Loucy (cell line): ENCODE data around the gene XPNPEP2.
"Not testable (repeated sequence)": the region's sequence is repeated elsewhere in the genome, so short reads cannot be mapped to it uniquely, and the experiment has no call there.

Source experiments
- H2AFZ ChIP-seq: fragments of 200-600 bp; sonication (generic); 2 replicates; pipeline ENCODE4 v1.6.0; 2016; ENCODE audit warnings: antibody characterized with exemption, mild to moderate bottlenecking, low read length, moderate library complexity
- H3F3A ChIP-seq: fragments of 200-600 bp; 2 replicates; pipeline ENCODE4 v1.6.0; 2016; ENCODE audit warnings: antibody characterized with exemption, low read depth, mild to moderate bottlenecking
- H3K27me3 ChIP-seq: fragments of 200-600 bp; sonication (generic); 2 replicates; pipeline ENCODE4 v1.6.1; 2014; ENCODE audit warnings: low read length, mild to moderate bottlenecking; ENCODE audit not compliant: insufficient read depth, poor library complexity, severe bottlenecking
- H3K36me3 ChIP-seq: fragments of 200-600 bp; sonication (generic); 2 replicates; pipeline ENCODE4 v1.6.1; 2016; ENCODE audit warnings: low read length; ENCODE audit not compliant: insufficient read depth
- H3K4me1 ChIP-seq: fragments of 200-600 bp; sonication (generic); 2 replicates; pipeline ENCODE4 v1.5.1; 2014; ENCODE audit warnings: low read length, mild to moderate bottlenecking; ENCODE audit not compliant: insufficient read depth, poor library complexity, severe bottlenecking
- H3K4me2 ChIP-seq: fragments of 200-600 bp; sonication (generic); 2 replicates; pipeline ENCODE4 v1.6.0; 2014; ENCODE audit warnings: antibody characterized with exemption, low read length, low read depth, mild to moderate bottlenecking; ENCODE audit not compliant: poor library complexity, severe bottlenecking
- H3K4me3 ChIP-seq: fragments of 200-600 bp; sonication (generic); 2 replicates; pipeline ENCODE4 v1.5.1; 2014; ENCODE audit warnings: low read length, mild to moderate bottlenecking, mixed read lengths; ENCODE audit not compliant: poor library complexity, severe bottlenecking
- H3K79me2 ChIP-seq: fragments of 200-600 bp; sonication (generic); 2 replicates; pipeline ENCODE4 v1.6.1; 2014; ENCODE audit warnings: low read length; ENCODE audit not compliant: insufficient read depth
- H3K9ac ChIP-seq: fragments of 200-600 bp; sonication (generic); 2 replicates; pipeline ENCODE4 v1.6.0; 2014; ENCODE audit warnings: mild to moderate bottlenecking, low read depth, low read length, moderate library complexity; ENCODE audit not compliant: poor library complexity, severe bottlenecking
- H3K9me2 ChIP-seq: fragments of 200-600 bp; sonication (generic); replicated peaks from 2 replicates; pipeline ENCODE4 v1.6.1; 2016; ENCODE audit warnings: low read depth, low read length, mixed read lengths
- H3K9me3 ChIP-seq: fragments of 200-600 bp; sonication (generic); 2 replicates; pipeline ENCODE4 v1.6.1; 2014; ENCODE audit warnings: mild to moderate bottlenecking, antibody characterized with exemption, low read length, low read depth; ENCODE audit not compliant: insufficient read depth
- H4K20me1 ChIP-seq: fragments of 200-600 bp; sonication (generic); 2 replicates; pipeline ENCODE4 v1.6.0; 2014; ENCODE audit warnings: antibody characterized with exemption, low read length, mild to moderate bottlenecking; ENCODE audit not compliant: insufficient read depth, poor library complexity, severe bottlenecking
- EZH2phosphoT487 ChIP-seq: fragments of 200-600 bp; IDR thresholded peaks from 2 replicates; pipeline ENCODE4 v1.6.1; 2018; ENCODE audit warnings: antibody characterized with exemption, mild to moderate bottlenecking, moderate library complexity, borderline replicate concordance
- TF ChIP-seq, protein P1 (sequence below): fragments of 200-600 bp; sonication (generic); conservative IDR thresholded peaks from 2 replicates; pipeline ENCODE4 v1.5.1; 2014; ENCODE audit warnings: mild to moderate bottlenecking, antibody characterized with exemption, low read length

The XPNPEP2 gene

DNA sequence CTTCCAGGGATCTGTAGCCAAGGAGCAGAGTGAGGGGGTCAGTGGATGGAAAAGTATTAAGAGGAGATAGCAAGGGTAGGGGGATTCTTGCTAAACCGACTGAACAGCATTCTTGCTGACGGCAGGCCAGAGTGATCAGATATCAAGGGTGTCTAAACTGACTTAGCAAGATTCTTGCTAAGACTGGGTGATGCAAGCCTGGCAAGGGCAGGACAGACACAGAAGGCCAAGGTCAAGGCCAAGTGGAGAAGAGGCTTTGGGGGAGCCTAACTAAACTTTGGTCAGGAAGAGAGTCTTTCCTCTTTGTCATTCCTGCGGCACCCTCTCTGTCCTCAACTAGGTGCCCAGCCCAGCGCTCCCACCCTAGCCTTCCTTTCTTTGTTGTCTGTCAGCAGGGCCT lies 799 bp downstream of the XPNPEP2 start:
- no peaks in the 10 kb centered on the region for H3F3A ChIP-seq
- no peak overlapping the region for H3K9ac ChIP-seq
- H3K27me3 ChIP-seq, result no peaks in the 10 kb centered on the region
- H3K79me2 ChIP-seq, result no peaks in the 10 kb centered on the region
- TF ChIP-seq, protein P1, sequence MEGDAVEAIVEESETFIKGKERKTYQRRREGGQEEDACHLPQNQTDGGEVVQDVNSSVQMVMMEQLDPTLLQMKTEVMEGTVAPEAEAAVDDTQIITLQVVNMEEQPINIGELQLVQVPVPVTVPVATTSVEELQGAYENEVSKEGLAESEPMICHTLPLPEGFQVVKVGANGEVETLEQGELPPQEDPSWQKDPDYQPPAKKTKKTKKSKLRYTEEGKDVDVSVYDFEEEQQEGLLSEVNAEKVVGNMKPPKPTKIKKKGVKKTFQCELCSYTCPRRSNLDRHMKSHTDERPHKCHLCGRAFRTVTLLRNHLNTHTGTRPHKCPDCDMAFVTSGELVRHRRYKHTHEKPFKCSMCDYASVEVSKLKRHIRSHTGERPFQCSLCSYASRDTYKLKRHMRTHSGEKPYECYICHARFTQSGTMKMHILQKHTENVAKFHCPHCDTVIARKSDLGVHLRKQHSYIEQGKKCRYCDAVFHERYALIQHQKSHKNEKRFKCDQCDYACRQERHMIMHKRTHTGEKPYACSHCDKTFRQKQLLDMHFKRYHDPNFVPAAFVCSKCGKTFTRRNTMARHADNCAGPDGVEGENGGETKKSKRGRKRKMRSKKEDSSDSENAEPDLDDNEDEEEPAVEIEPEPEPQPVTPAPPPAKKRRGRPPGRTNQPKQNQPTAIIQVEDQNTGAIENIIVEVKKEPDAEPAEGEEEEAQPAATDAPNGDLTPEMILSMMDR, result no peak
- TF ChIP-seq EZH2phosphoT487, result no peak
- H3K9me3 ChIP-seq, result no peaks in the 10 kb centered on the region
- no peaks in the 10 kb centered on the region for H3K36me3 ChIP-seq
- no peaks in the 10 kb centered on the region for H4K20me1 ChIP-seq
- H3K4me1 ChIP-seq, result no peaks in the 10 kb centered on the region
- H3K4me3 ChIP-seq, result no peak overlapping the region
- no peak overlapping the region for H2AFZ ChIP-seq
- no peak overlapping the region for H3K4me2 ChIP-seq
- no peaks in the 10 kb centered on the region for H3K9me2 ChIP-seq

DNA sequence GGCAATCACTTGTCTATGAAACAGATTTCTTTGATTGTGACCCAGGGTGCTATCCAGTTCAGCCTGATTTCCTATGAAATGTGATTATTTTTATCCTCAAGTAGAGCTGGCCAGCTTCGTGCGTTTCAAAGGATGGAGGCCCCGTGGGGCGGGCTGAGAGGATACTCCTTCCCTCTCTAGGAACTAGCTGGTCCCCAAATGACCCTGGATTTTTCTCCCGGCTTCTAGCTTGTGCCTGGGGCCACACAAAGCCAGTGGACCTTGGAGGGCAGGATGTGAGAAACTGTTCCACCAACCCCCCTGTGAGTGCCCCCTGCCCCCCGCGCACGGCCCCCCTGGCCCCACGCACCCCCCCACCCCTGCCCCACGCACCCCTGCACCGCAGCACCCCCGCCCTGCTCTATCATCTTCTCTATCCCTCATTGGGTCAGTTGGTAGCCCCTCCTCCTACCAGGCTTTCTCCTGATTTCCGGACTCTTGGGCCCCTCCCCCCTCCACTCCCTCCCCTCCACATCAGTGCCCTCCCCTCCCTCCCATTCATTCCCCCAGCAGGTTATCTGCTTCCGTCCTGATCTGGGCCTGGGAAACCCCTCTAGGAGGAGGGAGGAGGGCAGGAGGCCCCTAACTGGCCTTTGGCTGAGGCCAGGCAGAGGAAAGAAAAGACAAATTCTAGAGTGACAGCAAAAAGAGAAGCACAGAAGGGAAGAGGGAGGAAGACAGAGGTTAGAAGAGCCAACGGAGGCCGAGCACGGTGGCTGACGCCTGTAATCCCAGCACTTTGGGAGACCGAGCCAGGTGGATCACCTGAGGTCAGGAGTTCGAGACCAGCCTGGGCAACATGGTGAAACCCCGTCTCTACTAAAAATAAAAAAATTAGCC lies 3.3 kb downstream of the XPNPEP2 start:
- Histone ChIP-seq H3K36me3 (no peaks in the 10 kb centered on the region), H2AFZ (no peak overlapping the region), H4K20me1 (no peaks in the 10 kb centered on the region), H3K4me2 (no peak overlapping the region), H3K9me3 (no peaks in the 10 kb centered on the region), H3K9ac (no peak overlapping the region), H3F3A (no peaks in the 10 kb centered on the region), H3K4me1 (no peaks in the 10 kb centered on the region), H3K4me3 (no peak overlapping the region), H3K79me2 (no peaks in the 10 kb centered on the region), H3K9me2 (no peaks in the 10 kb centered on the region), H3K27me3 (no peaks in the 10 kb centered on the region)
- TF ChIP-seq, protein P1, result no peak
- no peak for TF ChIP-seq EZH2phosphoT487

DNA sequence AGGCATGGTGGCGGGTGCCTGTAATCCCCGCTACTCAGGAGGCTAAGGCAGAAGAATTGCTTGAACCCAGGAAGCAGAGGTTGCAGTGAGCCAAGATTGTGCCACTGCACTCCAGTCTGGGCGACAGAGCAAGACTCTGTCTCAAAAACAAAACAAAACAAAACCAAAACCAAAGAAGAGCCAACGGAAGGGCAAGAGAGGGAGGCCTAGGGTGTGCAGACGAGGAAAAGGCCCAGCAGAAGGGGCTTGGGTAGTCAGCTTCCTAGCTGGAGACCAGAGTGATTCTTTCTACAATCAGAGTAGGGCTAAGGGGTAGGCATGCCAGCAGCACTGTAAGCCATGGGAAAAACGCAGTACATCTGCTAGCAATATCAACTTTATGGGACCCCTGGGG lies 4.0 kb downstream of the XPNPEP2 start:
- not testable (repeated sequence) for H4K20me1 ChIP-seq, H2AFZ ChIP-seq, H3K4me3 ChIP-seq, H3K27me3 ChIP-seq, H3K36me3 ChIP-seq, H3K9me2 ChIP-seq, H3K9ac ChIP-seq, H3F3A ChIP-seq, H3K4me2 ChIP-seq, H3K79me2 ChIP-seq, H3K9me3 ChIP-seq, H3K4me1 ChIP-seq

DNA sequence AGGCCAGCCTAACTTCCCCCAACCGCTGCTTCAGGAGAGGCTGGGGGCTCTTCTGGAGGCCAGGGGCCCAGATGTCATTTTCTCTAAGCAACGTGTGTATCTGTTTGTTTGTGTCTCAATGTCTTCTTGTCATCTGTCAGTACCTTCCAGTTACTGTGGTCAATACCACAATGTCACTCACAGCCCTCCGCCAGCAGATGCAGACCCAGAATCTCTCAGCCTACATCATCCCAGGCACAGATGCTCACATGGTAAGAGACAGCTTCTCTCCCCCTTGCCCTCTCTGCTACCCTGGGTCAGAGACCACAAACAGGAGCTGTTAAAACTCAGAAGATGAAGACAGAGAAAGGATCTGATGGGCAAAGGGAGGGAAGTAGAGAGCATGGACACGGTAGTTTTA lies 5.0 kb downstream of the XPNPEP2 start:
- Histone ChIP-seq H3K27me3 (no peaks in the 10 kb centered on the region), H3K79me2 (no peaks in the 10 kb centered on the region), H3F3A (no peaks in the 10 kb centered on the region), H4K20me1 (no peaks in the 10 kb centered on the region), H3K9ac (no peak overlapping the region), H3K4me1 (no peaks in the 10 kb centered on the region), H3K9me3 (no peaks in the 10 kb centered on the region), H2AFZ (no peak overlapping the region), H3K4me3 (no peak overlapping the region), H3K4me2 (no peak overlapping the region), H3K9me2 (no peaks in the 10 kb centered on the region), H3K36me3 (no peaks in the 10 kb centered on the region)
- TF ChIP-seq EZH2phosphoT487, result no peak
- TF ChIP-seq, protein P1, result no peak
